Ovary (tissue), 9 donors: ENCODE data around the gene TPRA1. TPM values are rescaled to one million over a fixed set of nuclear protein-coding genes. Genes with fewer than 3 reads are reported as not detected.

Source experiments
- DNase-seq, 5 donors: peaks; one replicate each; pipeline ENCODE4 v3.0.0-alpha.2; 2019 to 2020
- H3K27ac ChIP-seq, 2 donors: fragments of 200-600 bp; one replicate each; pipeline versions ENCODE4 v1.5.1 to v1.8.0; 2019 to 2022
- H3K27me3 ChIP-seq: fragments of 200-600 bp; one replicate; pipeline ENCODE4 v1.8.0; 2022
- H3K36me3 ChIP-seq: fragments of 200-600 bp; sonication (generic); one replicate; pipeline ENCODE4 v1.5.1; 2019
- H3K4me1 ChIP-seq: one replicate; pipeline ENCODE4 v1.8.1; 2013; ENCODE audit warnings: mild to moderate bottlenecking, moderate library complexity; ENCODE audit not compliant: insufficient read depth
- H3K4me3 ChIP-seq: fragments of 200-600 bp; sonication (generic); one replicate; pipeline ENCODE4 v1.5.1; 2017
- H3K9me3 ChIP-seq, 2 donors: fragments of 200-600 bp in 1 of 2; sonication (generic) in 1 of 2; one replicate each; pipeline versions ENCODE4 v1.5.1 to v1.8.1; 2013 to 2019; ENCODE audit warnings: mild to moderate bottlenecking in 1 of 2, moderate library complexity in 1 of 2
- CTCF ChIP-seq, 3 donors: fragments of 450-650 bp in 2 of 3; fragments of 200-600 bp in 1 of 3; IDR thresholded peaks; one replicate each; pipeline versions ENCODE4 v1.5.1 to v1.8.0; 2016 to 2022; ENCODE audit warnings: antibody characterized with exemption in 3 of 3, mild to moderate bottlenecking in 1 of 3
- EP300 ChIP-seq: sonication (generic); formaldehyde crosslinking; IDR thresholded peaks from one replicate; pipeline ENCODE4 v1.6.1; 2017; ENCODE audit warnings: antibody characterized with exemption
- POLR2A ChIP-seq: fragments of 450-650 bp; IDR thresholded peaks from one replicate; pipeline ENCODE4 v1.6.1; 2017; ENCODE audit warnings: antibody characterized with exemption, mild to moderate bottlenecking, moderate library complexity
- WGBS, 3 donors: extraction: QIAGEN DNeasy Blood & Tissue Kit in 1 of 3; methylation state at CpG; one replicate each; pipeline versions ENCODE4 v1.1.5 to v1.1.7; 2013 to 2017; 5-methylcytosine and 5-hydroxymethylcytosine counted together
- intact Hi-C, 4 donors: fragments of 100-400 bp; cut with DNase I; formaldehyde crosslinking; loops; one replicate each; pipeline versions ENCODE4 v1.11.0 to v1.15.1; 2022 to 2023
- polyA plus RNA-seq, 2 donors: library from polyadenylated mRNA; stranded (reverse); fragments of 200-250 nt in 1 of 2; fragments of 350-450 nt in 1 of 2; fragmentation: Illumina TruSeq in 1 of 2; extraction: RNeasy Lipid Tissue Mini Kit (QIAGEN cat#74804) in 1 of 2; gene quantifications; one replicate each; pipeline ENCODE4 v1.2.3, GENCODE V29; 2013 to 2014
- total RNA-seq, 7 donors: library from RNA; depleted of rRNA in 2 of 7; stranded (reverse); fragments of >200 nt in 2 of 7; fragmentation: NEBNext Ultra II Directional in 3 of 7; extraction: Animal tissue kit (Norgen Biotek cat#: 25700) in 3 of 7; gene quantifications; one replicate each; pipeline versions ENCODE4 v1.1.0 to v1.2.4, GENCODE V29; 2016 to 2023
- donor health status: DM: no; HTN: no; CAD: no; lungs with moderate emphysema.
- donor health status: DM: no; HTN: no; CAD: no.
- donor health status: Bipolar disorder and iron deficiency.
- donor health status: DM: yes; HTN: yes; CAD: no.
- donor health status: DM: no; HTN: no; CAD: no.
- donor health status: DM: yes; HTN: yes; CAD: no.

Gene TPRA1
- total and polyA plus RNA-seq, 9 donors = 6.4 to 40.3 (median 36.6) TPM

GRCh38 chr3:127616836-127617605 lies 26.5 kb upstream of the TPRA1 start:
- TF ChIP-seq POLR2A = no peak
- H3K4me1 ChIP-seq = no peaks in the 10 kb centered on the region
- H3K4me3 ChIP-seq = no peak overlapping the region
- no peaks in the 10 kb centered on the region for H3K36me3 ChIP-seq
- no peaks in the 10 kb centered on the region for H3K9me3 ChIP-seq
- intact Hi-C loops = no loop called here
- no peaks in the 10 kb centered on the region for H3K27me3 ChIP-seq
- H3K27ac ChIP-seq = no peak overlapping the region
- 94 to 97% (median 95%) methylated on average over 26 of the region's 26 CpGs for WGBS, 3 donors
- peak in 1 of 5 donors; percentile 33 for DNase-seq

GRCh38 chr3:127615631-127616305 lies 25.2 kb upstream of the TPRA1 start:
- Histone ChIP-seq H3K36me3 (no peaks in the 10 kb centered on the region), H3K9me3 (no peaks in the 10 kb centered on the region), H3K27ac (no peak overlapping the region), H3K4me1 (no peaks in the 10 kb centered on the region), H3K27me3 (no peaks in the 10 kb centered on the region), H3K4me3 (no peak overlapping the region)
- WGBS, 3 donors = 89 to 91% (median 90%) methylated on average over 6 of the region's 6 CpGs
- no peak for TF ChIP-seq POLR2A
- no peak for TF ChIP-seq CTCF (IDR thresholded peaks at IDR 0.05)
- no peak for TF ChIP-seq EP300
- intact Hi-C loops = no loop called here
- peak in 1 of 5 donors; percentile 7 for DNase-seq

- intact Hi-C loops = no loop called here
- H3K4me1 ChIP-seq = no peaks in the 10 kb centered on the region
- no peak for TF ChIP-seq EP300
- TF ChIP-seq CTCF (IDR thresholded peaks at IDR 0.05) = no peak
- no peak for TF ChIP-seq POLR2A
- DNase-seq = no peak
- 81 to 85% (median 83%) methylated on average over 4 of the region's 4 CpGs for WGBS, 3 donors
- no peaks in the 10 kb centered on the region for H3K36me3 ChIP-seq
- H3K4me3 ChIP-seq = no peak overlapping the region
- no peaks in the 10 kb centered on the region for H3K27me3 ChIP-seq
- H3K27ac ChIP-seq = no peak overlapping the region
- no peaks in the 10 kb centered on the region for H3K9me3 ChIP-seq
These were observed 24.5 kb upstream of the TPRA1 start for GRCh38 chr3:127614928-127615589.

GRCh38 chr3:127613406-127613805 lies 22.9 kb upstream of the TPRA1 start:
- no peak for TF ChIP-seq CTCF (IDR thresholded peaks at IDR 0.05)
- TF ChIP-seq EP300 = no peak
- no peak for TF ChIP-seq POLR2A
- H3K36me3 ChIP-seq = no peaks in the 10 kb centered on the region
- intact Hi-C loops = no loop called here
- DNase-seq = no peak
- no peaks in the 10 kb centered on the region for H3K9me3 ChIP-seq
- no peak overlapping the region for H3K27ac ChIP-seq
- H3K4me1 ChIP-seq = no peaks in the 10 kb centered on the region
- H3K27me3 ChIP-seq = no peaks in the 10 kb centered on the region
- H3K4me3 ChIP-seq = no peak overlapping the region
